ENCODE results near the gene RHOC. TPM values are rescaled to one million over a fixed set of nuclear protein-coding genes. Genes with fewer than 3 reads are reported as not detected.
A peak's percentile ranks its signal among the peaks of the same experiment; 100 is the strongest.

RHOC gene
- total and polyA plus RNA-seq, 2 experiments from 2014 or later: 65.4 to 76.7 TPM

DNA sequence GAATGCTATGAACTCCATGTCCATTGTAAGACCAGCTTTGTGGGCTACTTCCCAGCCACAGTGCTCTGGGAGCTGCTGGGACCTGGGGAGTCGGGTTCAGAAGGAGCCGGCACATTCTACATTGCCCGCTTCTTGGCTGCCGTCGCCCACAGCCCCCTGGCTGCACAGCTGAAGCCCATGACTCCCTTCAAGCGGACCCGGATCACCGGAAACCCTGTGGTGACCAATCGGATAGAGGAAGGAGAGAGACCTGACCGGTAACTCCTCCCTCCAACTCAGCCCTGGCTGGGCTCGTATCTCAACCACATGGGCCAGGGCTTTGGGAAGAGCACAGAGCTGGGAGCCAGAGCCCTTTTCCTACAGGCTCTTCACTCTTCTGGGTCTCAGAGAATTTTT, 17.1 kb downstream of the RHOC start:
- Mint-ChIP-seq H3K9me3 (no peaks in the 10 kb centered on the region), H3K36me3 (ENCODE audit: low read depth) (peaks cover 30% of the 10 kb centered on the region)
- no peak for DNase-seq (ENCODE audit: low spot score)

More for the DNA sequence above, 17.1 kb downstream of the RHOC start:
- H3K9me2 ChIP-seq (ENCODE audit: insufficient read depth): no peaks in the 10 kb centered on the region
- H2AFZ ChIP-seq: no peak overlapping the region
- no peak for TF ChIP-seq EZH2 (IDR thresholded peaks at IDR 0.05; ENCODE audit: low read depth, unreplicated experiment)
- TF ChIP-seq, protein P1, sequence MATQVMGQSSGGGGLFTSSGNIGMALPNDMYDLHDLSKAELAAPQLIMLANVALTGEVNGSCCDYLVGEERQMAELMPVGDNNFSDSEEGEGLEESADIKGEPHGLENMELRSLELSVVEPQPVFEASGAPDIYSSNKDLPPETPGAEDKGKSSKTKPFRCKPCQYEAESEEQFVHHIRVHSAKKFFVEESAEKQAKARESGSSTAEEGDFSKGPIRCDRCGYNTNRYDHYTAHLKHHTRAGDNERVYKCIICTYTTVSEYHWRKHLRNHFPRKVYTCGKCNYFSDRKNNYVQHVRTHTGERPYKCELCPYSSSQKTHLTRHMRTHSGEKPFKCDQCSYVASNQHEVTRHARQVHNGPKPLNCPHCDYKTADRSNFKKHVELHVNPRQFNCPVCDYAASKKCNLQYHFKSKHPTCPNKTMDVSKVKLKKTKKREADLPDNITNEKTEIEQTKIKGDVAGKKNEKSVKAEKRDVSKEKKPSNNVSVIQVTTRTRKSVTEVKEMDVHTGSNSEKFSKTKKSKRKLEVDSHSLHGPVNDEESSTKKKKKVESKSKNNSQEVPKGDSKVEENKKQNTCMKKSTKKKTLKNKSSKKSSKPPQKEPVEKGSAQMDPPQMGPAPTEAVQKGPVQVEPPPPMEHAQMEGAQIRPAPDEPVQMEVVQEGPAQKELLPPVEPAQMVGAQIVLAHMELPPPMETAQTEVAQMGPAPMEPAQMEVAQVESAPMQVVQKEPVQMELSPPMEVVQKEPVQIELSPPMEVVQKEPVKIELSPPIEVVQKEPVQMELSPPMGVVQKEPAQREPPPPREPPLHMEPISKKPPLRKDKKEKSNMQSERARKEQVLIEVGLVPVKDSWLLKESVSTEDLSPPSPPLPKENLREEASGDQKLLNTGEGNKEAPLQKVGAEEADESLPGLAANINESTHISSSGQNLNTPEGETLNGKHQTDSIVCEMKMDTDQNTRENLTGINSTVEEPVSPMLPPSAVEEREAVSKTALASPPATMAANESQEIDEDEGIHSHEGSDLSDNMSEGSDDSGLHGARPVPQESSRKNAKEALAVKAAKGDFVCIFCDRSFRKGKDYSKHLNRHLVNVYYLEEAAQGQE (IDR thresholded peaks at IDR 0.05; ENCODE audit: unreplicated experiment): no peak
- TF ChIP-seq, protein P2, sequence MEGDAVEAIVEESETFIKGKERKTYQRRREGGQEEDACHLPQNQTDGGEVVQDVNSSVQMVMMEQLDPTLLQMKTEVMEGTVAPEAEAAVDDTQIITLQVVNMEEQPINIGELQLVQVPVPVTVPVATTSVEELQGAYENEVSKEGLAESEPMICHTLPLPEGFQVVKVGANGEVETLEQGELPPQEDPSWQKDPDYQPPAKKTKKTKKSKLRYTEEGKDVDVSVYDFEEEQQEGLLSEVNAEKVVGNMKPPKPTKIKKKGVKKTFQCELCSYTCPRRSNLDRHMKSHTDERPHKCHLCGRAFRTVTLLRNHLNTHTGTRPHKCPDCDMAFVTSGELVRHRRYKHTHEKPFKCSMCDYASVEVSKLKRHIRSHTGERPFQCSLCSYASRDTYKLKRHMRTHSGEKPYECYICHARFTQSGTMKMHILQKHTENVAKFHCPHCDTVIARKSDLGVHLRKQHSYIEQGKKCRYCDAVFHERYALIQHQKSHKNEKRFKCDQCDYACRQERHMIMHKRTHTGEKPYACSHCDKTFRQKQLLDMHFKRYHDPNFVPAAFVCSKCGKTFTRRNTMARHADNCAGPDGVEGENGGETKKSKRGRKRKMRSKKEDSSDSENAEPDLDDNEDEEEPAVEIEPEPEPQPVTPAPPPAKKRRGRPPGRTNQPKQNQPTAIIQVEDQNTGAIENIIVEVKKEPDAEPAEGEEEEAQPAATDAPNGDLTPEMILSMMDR (conservative IDR thresholded peaks at IDR 0.05; ENCODE audit: low read depth in 2 of 2): no peak
- no peak for TF ChIP-seq CREB1 (CRISPR knock-in tag; IDR thresholded peaks at IDR 0.05; ENCODE audit: low read depth)
- TF ChIP-seq, protein P3, sequence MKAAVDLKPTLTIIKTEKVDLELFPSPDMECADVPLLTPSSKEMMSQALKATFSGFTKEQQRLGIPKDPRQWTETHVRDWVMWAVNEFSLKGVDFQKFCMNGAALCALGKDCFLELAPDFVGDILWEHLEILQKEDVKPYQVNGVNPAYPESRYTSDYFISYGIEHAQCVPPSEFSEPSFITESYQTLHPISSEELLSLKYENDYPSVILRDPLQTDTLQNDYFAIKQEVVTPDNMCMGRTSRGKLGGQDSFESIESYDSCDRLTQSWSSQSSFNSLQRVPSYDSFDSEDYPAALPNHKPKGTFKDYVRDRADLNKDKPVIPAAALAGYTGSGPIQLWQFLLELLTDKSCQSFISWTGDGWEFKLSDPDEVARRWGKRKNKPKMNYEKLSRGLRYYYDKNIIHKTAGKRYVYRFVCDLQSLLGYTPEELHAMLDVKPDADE (IDR thresholded peaks at IDR 0.05): no peak
- TF ChIP-seq ZNF331 (CRISPR knock-in tag; IDR thresholded peaks at IDR 0.05; ENCODE audit: low read depth): no peak
- TF ChIP-seq STAT1 (IDR thresholded peaks at IDR 0.05; ENCODE audit: unreplicated experiment): no peak
- TF ChIP-seq JUNB (IDR thresholded peaks at IDR 0.05; ENCODE audit: unreplicated experiment): no peak
- TF ChIP-seq, protein P4, sequence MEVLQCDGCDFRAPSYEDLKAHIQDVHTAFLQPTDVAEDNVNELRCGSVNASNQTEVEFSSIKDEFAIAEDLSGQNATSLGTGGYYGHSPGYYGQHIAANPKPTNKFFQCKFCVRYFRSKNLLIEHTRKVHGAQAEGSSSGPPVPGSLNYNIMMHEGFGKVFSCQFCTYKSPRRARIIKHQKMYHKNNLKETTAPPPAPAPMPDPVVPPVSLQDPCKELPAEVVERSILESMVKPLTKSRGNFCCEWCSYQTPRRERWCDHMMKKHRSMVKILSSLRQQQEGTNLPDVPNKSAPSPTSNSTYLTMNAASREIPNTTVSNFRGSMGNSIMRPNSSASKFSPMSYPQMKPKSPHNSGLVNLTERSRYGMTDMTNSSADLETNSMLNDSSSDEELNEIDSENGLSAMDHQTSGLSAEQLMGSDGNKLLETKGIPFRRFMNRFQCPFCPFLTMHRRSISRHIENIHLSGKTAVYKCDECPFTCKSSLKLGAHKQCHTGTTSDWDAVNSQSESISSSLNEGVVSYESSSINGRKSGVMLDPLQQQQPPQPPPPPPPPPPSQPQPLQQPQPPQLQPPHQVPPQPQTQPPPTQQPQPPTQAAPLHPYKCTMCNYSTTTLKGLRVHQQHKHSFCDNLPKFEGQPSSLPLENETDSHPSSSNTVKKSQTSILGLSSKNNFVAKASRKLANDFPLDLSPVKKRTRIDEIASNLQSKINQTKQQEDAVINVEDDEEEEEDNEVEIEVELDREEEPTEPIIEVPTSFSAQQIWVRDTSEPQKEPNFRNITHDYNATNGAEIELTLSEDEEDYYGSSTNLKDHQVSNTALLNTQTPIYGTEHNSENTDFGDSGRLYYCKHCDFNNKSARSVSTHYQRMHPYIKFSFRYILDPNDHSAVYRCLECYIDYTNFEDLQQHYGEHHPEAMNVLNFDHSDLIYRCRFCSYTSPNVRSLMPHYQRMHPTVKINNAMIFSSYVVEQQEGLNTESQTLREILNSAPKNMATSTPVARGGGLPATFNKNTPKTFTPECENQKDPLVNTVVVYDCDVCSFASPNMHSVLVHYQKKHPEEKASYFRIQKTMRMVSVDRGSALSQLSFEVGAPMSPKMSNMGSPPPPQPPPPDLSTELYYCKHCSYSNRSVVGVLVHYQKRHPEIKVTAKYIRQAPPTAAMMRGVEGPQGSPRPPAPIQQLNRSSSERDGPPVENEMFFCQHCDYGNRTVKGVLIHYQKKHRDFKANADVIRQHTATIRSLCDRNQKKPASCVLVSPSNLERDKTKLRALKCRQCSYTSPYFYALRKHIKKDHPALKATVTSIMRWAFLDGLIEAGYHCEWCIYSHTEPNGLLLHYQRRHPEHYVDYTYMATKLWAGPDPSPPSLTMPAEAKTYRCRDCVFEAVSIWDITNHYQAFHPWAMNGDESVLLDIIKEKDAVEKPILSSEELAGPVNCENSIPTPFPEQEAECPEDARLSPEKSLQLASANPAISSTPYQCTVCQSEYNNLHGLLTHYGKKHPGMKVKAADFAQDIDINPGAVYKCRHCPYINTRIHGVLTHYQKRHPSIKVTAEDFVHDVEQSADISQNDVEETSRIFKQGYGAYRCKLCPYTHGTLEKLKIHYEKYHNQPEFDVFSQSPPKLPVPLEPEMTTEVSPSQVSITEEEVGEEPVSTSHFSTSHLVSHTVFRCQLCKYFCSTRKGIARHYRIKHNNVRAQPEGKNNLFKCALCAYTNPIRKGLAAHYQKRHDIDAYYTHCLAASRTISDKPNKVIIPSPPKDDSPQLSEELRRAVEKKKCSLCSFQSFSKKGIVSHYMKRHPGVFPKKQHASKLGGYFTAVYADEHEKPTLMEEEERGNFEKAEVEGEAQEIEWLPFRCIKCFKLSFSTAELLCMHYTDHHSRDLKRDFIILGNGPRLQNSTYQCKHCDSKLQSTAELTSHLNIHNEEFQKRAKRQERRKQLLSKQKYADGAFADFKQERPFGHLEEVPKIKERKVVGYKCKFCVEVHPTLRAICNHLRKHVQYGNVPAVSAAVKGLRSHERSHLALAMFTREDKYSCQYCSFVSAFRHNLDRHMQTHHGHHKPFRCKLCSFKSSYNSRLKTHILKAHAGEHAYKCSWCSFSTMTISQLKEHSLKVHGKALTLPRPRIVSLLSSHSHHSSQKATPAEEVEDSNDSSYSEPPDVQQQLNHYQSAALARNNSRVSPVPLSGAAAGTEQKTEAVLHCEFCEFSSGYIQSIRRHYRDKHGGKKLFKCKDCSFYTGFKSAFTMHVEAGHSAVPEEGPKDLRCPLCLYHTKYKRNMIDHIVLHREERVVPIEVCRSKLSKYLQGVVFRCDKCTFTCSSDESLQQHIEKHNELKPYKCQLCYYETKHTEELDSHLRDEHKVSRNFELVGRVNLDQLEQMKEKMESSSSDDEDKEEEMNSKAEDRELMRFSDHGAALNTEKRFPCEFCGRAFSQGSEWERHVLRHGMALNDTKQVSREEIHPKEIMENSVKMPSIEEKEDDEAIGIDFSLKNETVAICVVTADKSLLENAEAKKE (CRISPR knock-in tag; IDR thresholded peaks at IDR 0.05): no peak
- TF ChIP-seq EZH2phosphoT487 (IDR thresholded peaks at IDR 0.05; ENCODE audit: unreplicated experiment): no peak
- TF ChIP-seq POLR2AphosphoS5 (IDR thresholded peaks at IDR 0.05; ENCODE audit: low read depth): no peak
- TF ChIP-seq ZNF114 (CRISPR knock-in tag; IDR thresholded peaks at IDR 0.05): no peak
- TF ChIP-seq NANOG (IDR thresholded peaks at IDR 0.05; ENCODE audit: borderline replicate concordance): no peak
- H3K79me2 ChIP-seq (replicated peaks; ENCODE audit: insufficient read depth): peaks cover 5% of the 10 kb centered on the region; the same call in 1 of the 2 replicates
- peaks cover 26% of the 10 kb centered on the region for H3K4me1 Mint-ChIP-seq
- no peaks in the 10 kb centered on the region for H3F3A ChIP-seq (replicated peaks; ENCODE audit: low read depth)
- H3K36me3 ChIP-seq (ENCODE audit: insufficient read depth): no peaks in the 10 kb centered on the region; the same call in 1 of the 2 replicates
- no peak overlapping the region for H3K4me3 Mint-ChIP-seq
- H3K4me3 ChIP-seq: no peak overlapping the region
- H3K27ac ChIP-seq (ENCODE audit: low read depth): no peak overlapping the region
- H4K20me1 ChIP-seq (replicated peaks; ENCODE audit: insufficient read depth): peaks cover 5% of the 10 kb centered on the region; the same call in 1 of the 2 replicates
- no peaks in the 10 kb centered on the region for H3K27me3 ChIP-seq (ENCODE audit: insufficient read depth)
- no peaks in the 10 kb centered on the region; the same call in none of the 2 replicates for H3K4me1 ChIP-seq (ENCODE audit: insufficient read depth)
- H3K27me3 Mint-ChIP-seq (ENCODE audit: insufficient read depth, low read depth, poor library complexity): peaks cover 2% of the 10 kb centered on the region
- peak; percentile 76 for ATAC-seq
- H3K4me2 ChIP-seq: no peak overlapping the region
- H3K27ac Mint-ChIP-seq: no peak overlapping the region

Measured in GM23338 (cell line).